ENCODE data around the gene RRAS2.

RRAS2 gene

DNA sequence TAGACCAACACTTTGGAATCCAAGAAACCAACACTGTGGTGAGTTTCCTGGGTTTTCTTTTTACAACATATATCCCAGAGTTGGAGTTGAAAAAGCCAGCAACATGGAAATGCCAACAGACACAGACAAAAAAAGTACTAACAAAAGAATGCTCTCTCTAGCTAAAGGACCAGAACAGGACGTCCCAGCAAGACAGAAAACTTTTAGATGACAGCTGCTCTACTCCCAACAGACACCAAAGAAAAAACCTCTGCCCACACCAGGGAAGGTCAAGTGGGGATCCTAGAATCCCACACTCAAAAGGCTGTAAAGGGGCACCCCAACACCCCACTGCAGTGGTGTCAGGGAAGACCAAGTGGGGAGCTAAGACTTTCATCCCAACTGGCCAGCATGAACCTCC is 23.3 kb downstream of the RRAS2 start:
- no peak for DNase-seq

DNA sequence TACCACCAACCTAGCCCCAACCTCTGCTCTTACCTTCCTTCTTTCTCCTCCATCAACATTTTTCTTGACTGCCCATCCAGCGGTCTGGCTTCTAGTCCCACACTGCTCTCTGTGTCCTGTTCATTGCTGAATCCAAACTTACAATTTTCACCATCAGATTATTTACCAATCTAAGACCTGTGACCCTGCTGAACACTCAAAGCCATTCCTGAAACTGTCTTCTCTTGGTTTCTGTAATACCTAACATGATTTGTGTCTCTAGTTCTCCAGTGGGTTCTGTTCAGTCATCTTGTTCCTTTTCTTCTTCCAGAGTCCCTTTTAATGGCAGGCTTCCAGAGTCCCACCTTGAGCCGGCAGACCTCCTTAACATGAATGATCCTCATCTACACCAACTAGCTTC is 24.1 kb downstream of the RRAS2 start:
- no peak for DNase-seq

DNA sequence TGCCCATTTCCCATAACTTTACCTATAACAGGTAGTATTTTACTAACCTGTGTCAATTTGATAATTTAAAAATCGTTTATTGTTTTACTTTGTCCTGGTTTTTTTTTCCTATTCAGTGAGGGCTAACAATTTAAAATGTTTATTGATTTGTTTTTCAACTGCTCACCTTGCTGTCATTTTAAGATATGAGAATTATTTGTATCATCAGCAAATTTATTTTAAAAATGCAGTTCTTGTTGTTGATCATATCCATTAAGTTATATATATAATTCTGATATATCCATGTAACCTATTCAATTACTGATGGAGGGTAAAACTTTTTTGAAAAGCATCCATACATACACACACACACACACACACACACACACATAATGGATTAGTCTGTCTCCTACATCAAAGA is 24.8 kb downstream of the RRAS2 start:
- no peak for DNase-seq

DNA sequence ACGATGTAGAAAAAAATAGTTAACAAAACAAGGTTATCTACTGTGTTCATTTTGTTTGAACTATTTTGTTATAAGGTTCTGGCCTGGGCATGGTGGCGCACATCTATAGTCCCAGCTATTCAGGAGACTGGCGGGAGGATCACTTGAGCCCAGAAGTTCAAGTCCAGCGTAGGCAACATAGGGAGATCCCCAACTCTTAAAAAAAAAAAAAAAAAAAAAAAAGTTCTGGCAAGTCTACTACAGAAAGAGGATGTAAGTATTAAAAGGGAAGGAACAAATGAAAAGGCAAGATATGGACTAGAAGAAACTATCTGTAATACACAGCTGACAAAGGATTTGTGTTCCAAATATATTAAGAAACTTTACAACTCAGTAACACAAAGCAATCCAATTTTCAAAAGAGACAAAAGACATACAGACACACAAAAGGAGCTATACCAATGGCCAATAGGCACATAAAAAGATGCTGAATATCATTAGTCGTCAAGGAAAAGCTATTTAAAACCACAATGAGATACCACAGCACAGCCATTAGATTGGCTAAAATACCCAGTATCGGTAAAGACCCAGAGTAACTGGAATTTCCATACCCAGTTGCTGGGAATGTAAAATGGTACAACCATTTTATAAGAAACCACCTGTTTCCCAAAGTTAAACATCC is 27.4 kb downstream of the RRAS2 start:
- no peak for DNase-seq

DNA sequence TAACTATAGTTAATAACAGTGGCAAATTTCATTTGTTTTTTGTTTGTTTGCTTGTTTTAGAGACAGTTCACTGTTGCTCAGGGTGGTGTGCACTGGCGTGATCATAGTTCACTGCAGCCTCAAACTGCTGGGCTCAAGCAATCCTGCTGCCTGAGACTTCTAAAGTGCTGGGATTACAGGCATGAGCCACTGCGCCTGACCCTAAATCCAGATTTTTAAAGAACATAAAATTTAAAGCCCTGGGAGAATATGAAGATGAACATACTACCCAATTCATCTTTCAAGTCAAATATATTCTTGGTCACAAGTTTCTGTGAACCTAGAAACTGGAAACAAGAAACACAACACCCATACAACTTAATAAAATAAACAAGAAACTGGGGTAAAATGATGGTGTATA is 28.1 kb downstream of the RRAS2 start:
- no peak for DNase-seq

DNA sequence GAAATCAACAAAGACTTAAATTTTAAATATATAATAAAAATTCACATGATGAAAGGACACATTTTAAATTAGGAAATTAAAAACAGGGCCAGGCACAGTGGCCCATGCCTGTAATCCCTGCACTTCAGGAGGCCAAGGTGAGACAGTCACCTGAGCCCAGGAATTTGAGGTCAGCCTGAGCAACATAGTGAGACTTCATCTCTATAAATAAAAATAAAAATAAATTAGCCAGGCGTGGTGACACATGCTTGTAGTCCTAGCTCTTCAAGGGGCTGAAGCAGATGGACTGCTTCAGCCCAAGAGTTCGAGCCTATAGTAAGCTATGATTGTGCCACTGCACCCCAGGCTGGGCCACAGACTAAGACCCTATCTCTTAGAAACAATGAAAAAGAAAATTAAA is 29.3 kb downstream of the RRAS2 start:
- no peak for DNase-seq

DNA sequence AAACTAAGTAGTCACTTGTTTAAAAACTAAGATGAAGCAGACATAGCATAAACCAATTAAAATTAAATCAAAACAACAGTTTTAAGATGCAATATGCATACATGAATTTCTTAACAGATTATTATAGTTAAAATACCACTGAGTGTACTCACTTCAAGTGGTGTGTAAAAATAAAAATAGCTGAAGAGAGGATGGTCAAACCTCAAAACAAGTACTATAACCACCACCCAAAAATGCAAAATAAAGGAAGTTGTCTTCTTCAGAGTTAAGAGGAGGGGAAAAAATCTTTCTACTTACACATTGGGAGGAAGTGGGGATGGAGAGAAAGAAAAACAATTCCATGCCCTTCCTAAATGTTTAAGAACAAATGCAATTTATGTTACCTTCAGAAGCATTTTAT is 31.9 kb downstream of the RRAS2 start:
- no peak for DNase-seq

DNA sequence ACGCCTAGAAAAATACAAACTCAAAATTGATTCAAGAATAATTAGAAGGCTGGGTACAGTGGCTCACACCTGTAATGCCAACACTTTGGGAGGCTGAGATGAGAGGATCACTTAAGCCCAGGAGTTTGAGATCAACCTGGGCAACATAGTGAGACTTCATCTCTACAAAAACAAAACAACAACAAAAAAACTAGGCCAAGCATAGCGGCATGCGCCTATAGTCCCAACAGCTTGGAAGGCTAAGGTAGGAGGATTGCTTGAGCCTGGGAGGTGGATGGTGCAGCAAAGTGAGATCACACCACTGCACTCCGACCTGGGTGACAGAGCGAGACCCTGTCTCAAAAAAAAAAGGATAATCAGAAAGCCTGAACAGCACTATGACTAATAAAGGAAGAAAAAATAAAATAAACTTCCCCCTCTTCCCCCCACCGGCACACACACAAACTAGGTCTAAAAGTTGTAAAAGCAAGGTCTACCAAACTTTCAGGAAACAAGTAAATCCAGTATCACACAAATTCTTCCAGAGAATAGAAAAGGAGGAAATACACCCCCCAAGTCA is 35.8 kb downstream of the RRAS2 start:
- DNase-seq, result no peak

DNA sequence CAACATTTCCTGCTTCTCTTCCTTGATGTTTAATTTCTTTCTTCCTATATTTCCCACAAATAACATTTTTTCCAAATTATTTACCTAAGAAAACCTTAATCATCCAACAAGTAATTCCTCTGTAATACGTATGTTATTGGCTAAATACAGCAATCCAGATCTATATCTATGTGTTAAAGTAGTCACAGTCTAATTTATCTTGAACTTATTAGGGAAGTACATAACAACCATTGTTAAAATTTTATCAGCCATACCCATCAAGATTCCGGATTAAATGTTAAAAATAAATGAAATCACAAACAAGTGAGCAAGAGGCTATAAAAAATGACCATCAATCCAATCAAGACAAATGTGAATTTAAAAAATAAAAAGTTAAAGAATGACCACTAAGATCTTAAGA is 36.5 kb downstream of the RRAS2 start:
- DNase-seq, result no peak

DNA sequence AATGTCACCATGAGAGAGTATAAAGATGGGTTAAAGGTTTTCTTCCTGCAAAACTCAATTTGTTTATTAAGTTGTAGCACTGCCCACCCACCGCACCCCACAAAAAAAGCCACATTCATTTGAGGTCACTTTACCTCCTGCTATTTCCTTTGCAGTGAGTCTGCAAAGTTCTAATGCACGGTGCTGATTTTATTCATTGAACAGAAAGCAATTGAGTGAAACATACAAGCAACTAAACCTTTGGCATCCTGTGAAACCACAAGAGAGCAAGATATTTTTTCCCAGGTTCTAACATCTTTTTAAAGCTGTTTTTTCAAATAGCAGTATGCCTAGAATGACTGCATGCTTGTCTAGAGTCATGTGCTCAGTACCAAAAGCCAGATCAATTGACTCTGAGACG is 39.0 kb downstream of the RRAS2 start:
- no peak for DNase-seq

DNA sequence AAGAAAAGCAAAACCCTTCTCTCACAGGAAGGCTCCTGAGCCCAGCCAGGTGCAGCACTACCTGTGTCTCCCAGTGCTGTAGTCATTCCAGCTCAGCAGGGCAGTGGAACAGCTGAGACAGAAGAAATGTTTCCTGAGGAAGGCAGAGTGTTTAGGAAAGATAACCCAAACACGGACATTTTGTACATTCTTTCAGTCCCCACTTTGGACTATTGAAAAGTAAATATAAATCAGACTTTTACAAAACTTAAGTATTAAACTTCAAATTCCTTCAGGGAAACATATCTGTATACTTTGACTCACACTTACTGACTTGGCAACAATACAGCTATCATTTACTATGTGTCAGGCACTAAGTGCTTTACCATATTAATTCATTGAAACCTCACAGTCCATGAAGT is 40.4 kb downstream of the RRAS2 start:
- no peak for DNase-seq

DNA sequence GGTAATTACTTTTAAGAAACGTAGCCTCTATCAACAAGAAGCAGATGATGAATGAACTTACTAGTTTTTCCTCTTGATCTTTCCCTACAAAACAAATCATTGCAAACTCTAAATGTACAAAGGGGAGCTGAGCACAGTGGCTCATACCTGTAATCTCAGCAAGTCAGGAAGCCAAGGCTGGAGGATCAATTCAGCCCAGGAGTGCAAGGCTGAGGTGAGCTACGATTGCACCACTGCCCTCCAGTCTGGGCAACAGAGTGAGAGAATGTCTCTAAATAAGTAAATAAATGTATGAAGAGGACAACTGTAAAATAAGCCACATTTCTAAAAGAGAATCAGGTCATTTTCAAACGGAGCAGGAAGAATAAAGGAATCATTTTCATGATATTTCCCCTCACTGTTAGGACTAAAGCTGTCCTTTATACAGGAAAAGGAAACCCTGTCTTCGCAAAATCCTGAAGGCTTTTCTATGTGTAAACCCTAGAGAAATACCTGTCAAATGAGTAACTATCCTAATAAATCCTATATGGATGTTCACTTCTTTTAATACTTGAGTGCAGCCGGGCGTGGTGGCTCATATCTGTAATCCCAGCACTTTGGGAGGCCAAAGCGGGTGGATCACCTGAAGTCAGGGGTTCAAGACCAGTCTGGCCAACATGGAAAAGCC is 41.2 kb downstream of the RRAS2 start:
- no peak for DNase-seq

DNA sequence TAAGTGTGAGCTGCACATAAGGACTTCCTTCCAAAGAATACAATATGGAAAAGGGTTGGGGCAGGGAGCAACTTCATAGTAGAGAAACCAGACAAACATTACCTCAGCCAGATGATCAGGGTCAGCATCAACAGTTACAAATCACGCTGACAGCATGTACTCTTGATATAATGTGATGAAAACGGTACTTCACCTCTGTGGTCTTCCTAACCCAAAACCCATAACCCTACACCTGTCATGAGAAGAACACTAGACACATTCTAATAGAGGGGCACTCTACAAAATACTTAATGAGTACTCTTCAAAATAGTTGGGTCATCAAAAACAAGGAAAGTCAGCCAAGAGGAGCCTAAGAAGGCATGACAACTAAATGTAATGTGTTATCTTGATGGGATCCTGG is 43.9 kb downstream of the RRAS2 start:
- no peak for DNase-seq

DNA sequence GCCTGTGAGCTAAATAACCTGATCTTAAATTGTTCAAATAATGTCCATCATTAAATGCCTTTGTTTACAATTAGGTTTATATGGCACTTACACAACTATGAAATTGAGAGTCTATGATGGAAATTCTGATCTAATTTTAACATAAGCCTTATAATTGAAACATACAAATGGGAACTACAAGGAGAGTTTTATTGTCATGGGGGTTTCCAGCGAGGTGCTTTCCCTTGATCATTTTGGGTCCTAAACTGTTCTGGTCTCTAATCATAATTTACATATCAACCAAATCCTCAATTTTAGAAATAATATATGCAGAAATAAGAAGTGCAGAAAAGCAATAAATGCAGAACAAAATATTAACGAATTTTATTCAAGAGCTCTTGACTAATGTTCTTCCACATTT is 44.9 kb downstream of the RRAS2 start:
- no peak for DNase-seq

DNA sequence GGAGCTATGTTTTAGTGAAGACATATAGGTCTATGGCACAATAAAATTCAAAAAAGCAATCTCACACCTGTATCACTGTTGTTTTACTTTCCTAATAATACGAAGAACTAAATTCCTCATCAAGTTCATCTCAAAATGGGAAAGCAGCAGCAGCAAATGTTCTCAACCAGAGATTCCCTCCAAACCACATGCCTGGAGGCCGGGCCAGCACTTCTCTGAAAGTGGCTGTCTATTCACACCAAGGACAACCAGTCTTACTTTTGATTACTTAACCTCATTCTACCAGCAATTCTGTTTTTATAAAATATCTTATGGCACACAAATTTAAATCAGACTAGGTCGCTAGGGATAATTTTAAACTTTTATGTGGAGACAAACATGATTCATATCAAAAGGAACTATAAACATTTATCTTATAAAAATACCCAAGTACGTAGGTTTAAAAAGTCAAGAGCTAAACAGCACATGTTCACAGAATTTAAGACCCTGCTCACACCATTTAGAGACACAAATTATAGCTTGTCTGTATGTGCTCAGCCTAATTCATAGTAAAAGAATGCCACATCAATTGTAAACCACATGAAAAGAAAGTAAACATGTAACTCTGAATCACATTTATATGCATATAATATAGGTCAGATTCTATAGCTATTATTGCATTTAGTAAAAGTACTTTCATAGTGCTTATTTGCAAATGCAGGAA is 46.1 kb downstream of the RRAS2 start:
- DNase-seq, result no peak

DNA sequence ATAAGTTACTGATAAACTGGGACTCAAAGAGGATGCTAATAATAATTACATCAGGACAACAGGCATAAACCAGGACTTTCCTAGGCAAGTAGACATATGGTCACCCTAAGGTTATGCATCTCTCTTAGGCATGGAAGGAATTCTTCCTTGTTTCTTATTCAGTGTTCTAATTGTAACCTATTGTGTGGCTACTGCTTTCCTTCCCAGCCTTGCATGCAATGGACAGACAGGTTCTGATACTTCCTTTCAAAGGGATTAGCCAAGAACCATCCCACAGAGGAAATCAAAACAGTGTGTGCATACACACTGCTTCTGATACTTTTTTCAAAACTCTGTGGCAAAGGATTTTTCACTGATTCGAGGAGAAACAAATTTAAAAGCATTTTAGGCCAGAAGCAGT is 48.3 kb downstream of the RRAS2 start:
- no peak for DNase-seq

DNA sequence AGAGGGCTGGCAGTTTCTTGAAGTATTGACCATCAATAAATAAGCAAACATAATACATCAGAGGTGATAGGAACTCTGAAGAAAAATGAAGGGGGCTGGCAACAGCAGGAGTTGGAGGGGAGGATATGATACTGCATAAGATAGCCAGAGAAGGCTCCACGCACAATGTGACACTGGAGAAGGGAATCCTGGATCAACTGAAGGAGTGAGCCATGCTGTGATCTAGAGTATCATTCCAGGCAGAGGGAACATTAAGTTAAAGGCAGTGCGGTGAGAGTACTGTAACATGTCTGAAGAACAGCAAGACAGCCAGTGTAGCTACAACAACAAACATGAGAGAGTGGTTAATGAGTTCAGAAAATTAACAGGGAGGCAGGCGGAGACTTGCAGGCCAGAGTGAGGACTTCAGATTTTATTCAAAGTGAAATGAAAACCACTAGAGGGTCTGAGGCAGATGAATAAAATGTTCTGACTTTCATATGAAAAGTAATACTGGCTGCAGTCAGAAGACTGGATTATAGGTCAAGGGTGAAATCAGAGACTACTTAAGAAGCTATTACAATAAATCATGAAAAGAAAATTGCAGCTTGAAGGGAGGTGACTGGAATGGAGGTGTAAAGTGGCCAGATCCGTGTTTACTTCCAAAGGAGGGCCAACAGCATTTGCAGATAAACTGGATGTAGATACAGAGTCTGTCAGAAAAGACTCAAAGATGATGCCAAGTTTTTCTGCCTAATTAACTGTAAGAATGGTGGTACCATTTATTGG is 49.4 kb downstream of the RRAS2 start:
- DNase-seq, result no peak

DNA sequence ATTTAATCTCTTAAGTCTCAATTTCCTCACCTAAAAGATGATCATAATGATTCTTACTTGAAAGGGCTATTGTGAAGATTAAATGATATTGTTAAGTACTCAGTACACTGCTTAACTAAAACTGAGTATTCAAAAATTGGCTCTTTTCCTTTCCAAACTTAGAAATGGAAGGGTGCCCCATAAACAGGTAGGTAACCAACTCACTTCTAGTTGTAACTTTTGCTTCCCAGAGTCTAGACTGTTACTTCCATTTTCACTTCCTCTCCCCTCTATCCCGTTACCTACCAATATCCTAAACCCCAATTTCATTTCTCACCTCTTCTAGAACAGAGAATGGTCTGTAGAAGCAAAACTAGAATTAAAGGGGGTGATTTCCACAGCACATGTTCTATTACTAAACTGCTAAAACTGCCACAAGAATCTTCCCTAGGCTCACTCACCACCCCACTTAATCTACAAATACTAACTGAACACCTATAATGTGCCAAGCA is 50.0 kb downstream of the RRAS2 start:
- no peak for DNase-seq

DNA sequence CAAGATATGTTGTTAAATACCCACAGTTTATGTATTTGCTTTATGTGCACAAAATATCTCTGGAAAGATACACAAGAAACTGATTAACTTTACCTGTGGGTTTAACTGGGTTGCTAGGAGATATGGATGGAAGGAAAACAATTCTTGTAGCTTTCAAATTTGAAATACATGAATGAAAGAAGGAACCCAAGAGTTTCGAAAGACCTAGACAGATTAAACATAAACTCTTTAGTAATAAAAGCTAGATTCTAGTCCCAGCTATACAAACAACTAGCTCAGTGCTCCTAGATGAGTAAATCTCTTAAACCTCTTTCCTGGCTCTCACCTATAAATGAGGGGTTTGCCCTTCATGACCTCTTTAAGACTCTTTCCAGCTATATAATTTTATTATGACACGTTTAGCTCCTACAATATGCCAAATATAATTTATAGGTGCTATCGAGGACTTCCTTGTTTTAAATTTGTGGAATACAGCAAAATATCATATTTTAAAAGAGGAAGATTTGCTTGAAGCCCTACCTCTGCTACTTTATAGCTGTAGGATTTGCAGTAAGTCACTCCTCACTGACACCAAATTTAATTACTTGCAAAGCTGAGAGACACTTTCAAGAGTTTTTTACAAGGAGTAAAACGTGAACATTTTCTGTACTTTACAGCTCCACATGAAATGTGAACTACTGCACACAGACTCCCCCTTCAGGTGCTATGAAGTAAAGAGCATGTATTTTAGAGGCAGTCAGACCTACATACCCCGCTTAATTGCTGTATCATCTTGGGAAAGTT is 50.7 kb downstream of the RRAS2 start:
- no peak for DNase-seq

DNA sequence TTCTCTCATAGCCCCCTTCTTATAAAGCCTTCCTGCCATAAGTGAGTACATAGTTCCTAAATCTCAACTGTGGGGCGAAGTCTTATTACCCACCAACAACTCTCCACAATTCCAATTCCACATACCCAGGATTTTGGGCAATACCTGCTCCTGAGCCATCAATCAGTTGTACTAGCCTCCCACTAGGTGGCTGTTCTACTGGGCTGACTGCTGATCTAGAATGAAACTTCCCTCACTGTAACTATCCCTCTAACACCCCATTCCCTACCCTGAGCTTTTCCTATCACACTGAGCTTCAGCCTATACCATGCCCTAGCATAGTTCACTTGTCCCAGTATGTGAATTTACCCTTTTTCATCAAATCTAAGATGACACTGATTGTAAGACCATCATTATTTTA is 52.5 kb downstream of the RRAS2 start:
- no peak for DNase-seq

DNA sequence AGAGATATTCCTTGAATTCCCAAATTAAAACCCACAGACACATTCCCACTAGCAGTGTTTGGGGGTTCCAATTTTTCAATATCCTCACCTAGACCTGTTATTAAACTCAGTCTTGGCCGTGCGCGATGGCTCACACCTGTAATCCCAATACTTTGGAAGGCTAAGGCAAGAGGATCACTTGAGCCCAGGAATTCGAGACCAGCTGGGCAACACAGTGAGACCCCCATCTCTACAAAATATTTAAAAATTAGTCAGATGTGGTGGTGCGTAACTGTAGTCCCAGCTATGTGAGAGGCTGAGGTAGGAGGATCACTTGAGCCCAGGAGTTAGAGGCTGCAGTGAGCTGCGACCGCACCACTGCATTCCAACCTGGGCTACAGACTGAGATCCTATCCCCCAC is 53.3 kb downstream of the RRAS2 start:
- DNase-seq, result no peak

DNA sequence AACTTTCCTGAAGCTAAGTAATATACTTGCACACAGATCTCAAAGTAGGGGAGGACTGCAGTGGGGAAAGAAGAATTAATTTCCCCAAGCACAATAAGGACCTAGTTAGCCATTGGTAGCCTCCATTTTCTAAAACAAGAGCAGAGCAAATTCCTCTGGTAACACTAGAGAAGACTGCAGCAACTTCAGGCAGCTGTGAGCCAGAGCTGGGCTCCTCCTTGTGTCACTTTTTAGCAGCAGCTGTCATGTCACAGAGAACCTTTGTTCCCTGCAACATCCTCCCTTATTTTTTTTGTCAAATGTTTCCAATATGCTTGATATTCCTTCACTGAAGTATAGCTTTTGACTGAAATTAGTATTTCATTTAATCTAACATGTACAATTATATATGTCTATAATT is 54.4 kb downstream of the RRAS2 start:
- no peak for DNase-seq
